ENCODE results near the gene BCAP31. TPM values are rescaled to one million over a fixed set of nuclear protein-coding genes. Genes with fewer than 3 reads are reported as not detected.

The BCAP31 gene
- total RNA-seq, 1 experiment from 2014 or later, result 432 TPM

DNA sequence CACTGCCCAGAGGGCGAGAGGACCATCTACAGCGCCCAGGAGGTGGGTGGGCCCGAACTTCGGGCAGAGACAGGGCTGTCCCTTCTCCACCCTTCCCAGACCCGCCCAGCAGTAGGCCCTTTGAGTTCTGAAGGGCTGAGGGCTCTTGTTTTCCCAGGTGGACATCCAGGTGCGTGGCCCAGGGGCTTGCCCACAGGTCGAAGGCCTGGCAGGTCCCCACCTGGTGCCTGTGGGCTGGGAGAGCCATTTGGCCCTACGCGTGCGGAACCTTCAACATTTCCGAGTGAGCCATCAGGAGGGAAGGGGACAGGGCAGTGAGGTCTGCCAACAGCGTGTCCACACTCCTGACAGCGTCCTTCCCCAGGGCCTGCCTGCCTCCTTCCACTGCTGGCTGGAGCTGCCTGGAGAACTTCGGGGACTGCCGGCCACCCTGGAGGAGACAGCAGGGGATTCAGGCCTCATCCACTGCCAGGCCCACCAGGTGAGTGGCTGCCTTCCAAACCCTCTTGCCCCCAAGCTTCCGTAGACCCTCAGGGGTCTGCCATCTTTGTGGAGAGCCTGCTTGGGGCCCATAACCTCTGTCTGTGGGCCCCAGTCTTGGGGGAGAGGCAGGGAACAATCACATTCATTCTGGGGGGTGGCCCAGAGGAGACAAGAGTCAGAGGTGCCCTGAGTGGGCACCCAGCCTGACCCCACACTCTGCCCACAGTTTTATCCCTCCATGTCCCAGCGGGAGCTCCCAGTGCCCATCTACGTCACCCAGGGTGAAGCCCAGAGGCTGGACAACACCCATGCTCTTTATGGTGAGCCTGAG lies 46.6 kb upstream of the BCAP31 start:
- in situ Hi-C loops (cut with HindIII; ENCODE audit: low pct_unique_long_range_greater_than_20kb, low sequenced_read_pairs) (no loop called here), intact Hi-C loops (cut with micrococcal nuclease; ENCODE audit: unreplicated experiment) (no loop called here)
- CTCF ChIA-PET, result no interaction called here
- Histone ChIP-seq H3K27ac (ENCODE audit: low read length) (no peak overlapping the region), H3K36me3 (ENCODE audit: control insufficient read depth, insufficient read depth, low read length) (no peaks in the 10 kb centered on the region), H3K4me3 (ENCODE audit: low read depth in 2 of 2, low read length in 2 of 2) (no peak overlapping the region), H3K27me3 (ENCODE audit: control insufficient read depth, insufficient read depth, low read length) (no peaks in the 10 kb centered on the region), H3K9me3 (ENCODE audit: control insufficient read depth, insufficient read depth, low read depth, low read length) (no peaks in the 10 kb centered on the region), H3K4me1 (ENCODE audit: control insufficient read depth, insufficient read depth, low read length) (peaks cover 7% of the 10 kb centered on the region)
- no TSS peak for BruUV-seq (replicated peaks)
- POLR2A ChIA-PET, result no interaction called here
- TF ChIP-seq REST (IDR thresholded peaks at IDR 0.05; ENCODE audit: insufficient read depth in 1 of 2, low read depth in 2 of 2, low read length in 1 of 2) (no peak), POLR2AphosphoS5 (IDR thresholded peaks at IDR 0.05; ENCODE audit: low read depth, low read length) (no peak), SIN3A (IDR thresholded peaks at IDR 0.05; ENCODE audit: borderline replicate concordance, insufficient read depth, low read depth, low read length) (no peak), TCF7L2 (IDR thresholded peaks at IDR 0.05; ENCODE audit: low read depth, low read length) (no peak)
- TF ChIP-seq, protein P1, sequence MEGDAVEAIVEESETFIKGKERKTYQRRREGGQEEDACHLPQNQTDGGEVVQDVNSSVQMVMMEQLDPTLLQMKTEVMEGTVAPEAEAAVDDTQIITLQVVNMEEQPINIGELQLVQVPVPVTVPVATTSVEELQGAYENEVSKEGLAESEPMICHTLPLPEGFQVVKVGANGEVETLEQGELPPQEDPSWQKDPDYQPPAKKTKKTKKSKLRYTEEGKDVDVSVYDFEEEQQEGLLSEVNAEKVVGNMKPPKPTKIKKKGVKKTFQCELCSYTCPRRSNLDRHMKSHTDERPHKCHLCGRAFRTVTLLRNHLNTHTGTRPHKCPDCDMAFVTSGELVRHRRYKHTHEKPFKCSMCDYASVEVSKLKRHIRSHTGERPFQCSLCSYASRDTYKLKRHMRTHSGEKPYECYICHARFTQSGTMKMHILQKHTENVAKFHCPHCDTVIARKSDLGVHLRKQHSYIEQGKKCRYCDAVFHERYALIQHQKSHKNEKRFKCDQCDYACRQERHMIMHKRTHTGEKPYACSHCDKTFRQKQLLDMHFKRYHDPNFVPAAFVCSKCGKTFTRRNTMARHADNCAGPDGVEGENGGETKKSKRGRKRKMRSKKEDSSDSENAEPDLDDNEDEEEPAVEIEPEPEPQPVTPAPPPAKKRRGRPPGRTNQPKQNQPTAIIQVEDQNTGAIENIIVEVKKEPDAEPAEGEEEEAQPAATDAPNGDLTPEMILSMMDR (IDR thresholded peaks at IDR 0.05), result no peak
- ATAC-seq, result no peak
- DNase-seq (ENCODE audit: low read depth, low spot score), result no peak

- ChIA-PET POLR2A (no interaction called here), CTCF (no interaction called here)
- no peak for TF ChIP-seq POLR2AphosphoS5 (IDR thresholded peaks at IDR 0.05; ENCODE audit: low read depth, low read length)
- TF ChIP-seq SIN3A (IDR thresholded peaks at IDR 0.05; ENCODE audit: borderline replicate concordance, insufficient read depth, low read depth, low read length), result no peak
- TF ChIP-seq TCF7L2 (IDR thresholded peaks at IDR 0.05; ENCODE audit: low read depth, low read length), result no peak
- TF ChIP-seq REST (IDR thresholded peaks at IDR 0.05; ENCODE audit: insufficient read depth in 1 of 2, low read depth in 2 of 2, low read length in 1 of 2), result no peak
- DNase-seq (ENCODE audit: low read depth, low spot score) (no peak), ATAC-seq (no peak)
- H3K9me3 ChIP-seq (ENCODE audit: control insufficient read depth, insufficient read depth, low read depth, low read length), result no peaks in the 10 kb centered on the region
- BruUV-seq (replicated peaks), result no TSS peak
- no peaks in the 10 kb centered on the region for H3K27me3 ChIP-seq (ENCODE audit: control insufficient read depth, insufficient read depth, low read length)
- in situ Hi-C loops (cut with HindIII; ENCODE audit: low pct_unique_long_range_greater_than_20kb, low sequenced_read_pairs) (no loop called here), intact Hi-C loops (cut with micrococcal nuclease; ENCODE audit: unreplicated experiment) (loop anchor here (10.0 kb wide), 2 partner anchors 115 to 155 kb away; partner anchors contain the start of genes ARHGAP4 and L1CAM)
- H3K36me3 ChIP-seq (ENCODE audit: control insufficient read depth, insufficient read depth, low read length), result no peaks in the 10 kb centered on the region
- H3K4me1 ChIP-seq (ENCODE audit: control insufficient read depth, insufficient read depth, low read length), result peaks cover 15% of the 10 kb centered on the region
- no peak overlapping the region for H3K27ac ChIP-seq (ENCODE audit: low read length)
- H3K4me3 ChIP-seq (ENCODE audit: low read depth in 2 of 2, low read length in 2 of 2), result no peak overlapping the region
Measured at GRCh38 chrX:153769865-153770600, 45.8 kb upstream of the BCAP31 start.

All from Panc1 (cell line).